Calu3 (cell line): Measurements from ENCODE around the gene CRY2. TPM values are rescaled to one million over a fixed set of nuclear protein-coding genes. Genes with fewer than 3 reads are reported as not detected.

Experiments
- BruUV-seq: library from RNA; stranded (reverse); fragments of 400-500 nt; replicated peaks from 2 replicates; lab custom pipeline; 2021; lab: Mats Ljungman, UMichigan
- CTCF ChIA-PET: fragments of 300-600 bp; sonication (Branson Sonifier 250); formaldehyde crosslinking; loops from one replicate; lab custom pipeline; 2022; ENCODE audit warnings: antibody characterized with exemption; lab: Charles Lee
- DNase-seq: peaks from one replicate; pipeline ENCODE4 v3.0.0; 2022
- H3K27ac Mint-ChIP-seq: one replicate; pipeline ENCODE4 v1.8.0; 2022; ENCODE audit warnings: mixed read lengths; ENCODE audit not compliant: unreplicated experiment
- H3K27me3 Mint-ChIP-seq: one replicate; pipeline ENCODE4 v1.8.0; 2022; ENCODE audit warnings: mixed read lengths; ENCODE audit not compliant: unreplicated experiment
- H3K36me3 Mint-ChIP-seq: one replicate; pipeline ENCODE4 v1.8.0; 2022; ENCODE audit warnings: mild to moderate bottlenecking, moderate library complexity, mixed read lengths; ENCODE audit not compliant: insufficient read depth, unreplicated experiment
- H3K4me1 Mint-ChIP-seq: one replicate; pipeline ENCODE4 v1.8.0; 2022; ENCODE audit warnings: mild to moderate bottlenecking, low read depth, mixed read lengths; ENCODE audit not compliant: unreplicated experiment
- H3K4me3 Mint-ChIP-seq: one replicate; pipeline ENCODE4 v1.8.0; 2022; ENCODE audit warnings: mild to moderate bottlenecking, low read depth, moderate library complexity, mixed read lengths; ENCODE audit not compliant: unreplicated experiment
- H3K9me3 Mint-ChIP-seq: one replicate; pipeline ENCODE4 v1.8.0; 2022; ENCODE audit warnings: low read depth, mixed read lengths; ENCODE audit not compliant: unreplicated experiment
- CTCF ChIP-seq: fragments of 200-600 bp; IDR thresholded peaks from one replicate; pipeline ENCODE4 v1.8.0; 2022; ENCODE audit warnings: antibody characterized with exemption; ENCODE audit not compliant: unreplicated experiment
- intact Hi-C: fragments of 100-400 bp; cut with micrococcal nuclease; formaldehyde crosslinking; loops from one replicate; pipeline ENCODE4 v1.10.0; 2022; ENCODE audit not compliant: unreplicated experiment
- total RNA-seq: library from RNA; stranded (reverse); gene quantifications from 2 replicates; pipeline ENCODE4 v1.2.3, GENCODE V29; 2022

CRY2 gene
- total RNA-seq, 1 experiment from 2014 or later = 14.9 TPM

GRCh38 chr11:45927684-45928413 lies 80.6 kb downstream of the CRY2 start:
- H3K36me3 Mint-ChIP-seq = peaks cover 24% of the 10 kb centered on the region
- no peak for TF ChIP-seq CTCF
- H3K4me3 Mint-ChIP-seq = no peak overlapping the region
- no peak for DNase-seq
- H3K9me3 Mint-ChIP-seq = no peaks in the 10 kb centered on the region
- no TSS peak for BruUV-seq
- no peak overlapping the region for H3K27ac Mint-ChIP-seq
- peaks cover 18% of the 10 kb centered on the region for H3K4me1 Mint-ChIP-seq
- intact Hi-C loops = no loop called here
- no peaks in the 10 kb centered on the region for H3K27me3 Mint-ChIP-seq
- CTCF ChIA-PET = no interaction called here

- Mint-ChIP-seq H3K4me3 (no peak overlapping the region), H3K27ac (no peak overlapping the region), H3K27me3 (no peaks in the 10 kb centered on the region), H3K36me3 (peaks cover 21% of the 10 kb centered on the region), H3K4me1 (peaks cover 18% of the 10 kb centered on the region), H3K9me3 (no peaks in the 10 kb centered on the region)
- no TSS peak for BruUV-seq
- CTCF ChIA-PET = interaction anchor here (0.6 kb wide), 1 partner anchor 34 kb away, joined by 3 read pairs; no protein-coding TSS in a partner anchor
- DNase-seq = no peak
- intact Hi-C loops = no loop called here
- TF ChIP-seq CTCF = no peak
Measured at GRCh38 chr11:45928535-45929215, 81.4 kb downstream of the CRY2 start.

- H3K36me3 Mint-ChIP-seq = peaks cover 21% of the 10 kb centered on the region
- no peak overlapping the region for H3K27ac Mint-ChIP-seq
- CTCF ChIA-PET = interaction anchor here (0.6 kb wide), 1 partner anchor 35 kb away, joined by 3 read pairs; no protein-coding TSS in a partner anchor
- BruUV-seq = no TSS peak
- TF ChIP-seq CTCF = no peak
- intact Hi-C loops = no loop called here
- no peaks in the 10 kb centered on the region for H3K27me3 Mint-ChIP-seq
- DNase-seq = no peak
- H3K4me1 Mint-ChIP-seq = peaks cover 12% of the 10 kb centered on the region
- H3K9me3 Mint-ChIP-seq = no peaks in the 10 kb centered on the region
- no peak overlapping the region for H3K4me3 Mint-ChIP-seq
Measured at GRCh38 chr11:45929486-45930030, 82.3 kb downstream of the CRY2 start.

- BruUV-seq = no TSS peak
- H3K27ac Mint-ChIP-seq = no peak overlapping the region
- no peak for TF ChIP-seq CTCF
- intact Hi-C loops = no loop called here
- peaks cover 21% of the 10 kb centered on the region for H3K36me3 Mint-ChIP-seq
- no peak for DNase-seq
- H3K9me3 Mint-ChIP-seq = no peaks in the 10 kb centered on the region
- no peak overlapping the region for H3K4me3 Mint-ChIP-seq
- CTCF ChIA-PET = interaction anchor here (0.6 to 0.7 kb wide), 4 partner anchors 64 to 618 kb away, joined by 3 to 5 read pairs (median 3); no protein-coding TSS in a partner anchor
- no peaks in the 10 kb centered on the region for H3K27me3 Mint-ChIP-seq
- H3K4me1 Mint-ChIP-seq = peaks cover 11% of the 10 kb centered on the region
Measured at GRCh38 chr11:45930031-45930794, 82.9 kb downstream of the CRY2 start.
